WTC11 (cell line): ENCODE data around the gene RASIP1. TPM values are rescaled to one million over a fixed set of nuclear protein-coding genes. Genes with fewer than 3 reads are reported as not detected.

Experiments used
- ATAC-seq: fragments of 200-7000 bp; cut with Tn5 transposase; 2 replicates; pipeline ENCODE4 v1.10.0; 2021; ENCODE audit warnings: mild to moderate bottlenecking, moderate library complexity
- CTCF ChIA-PET: fragments of 300-600 bp; sonication (Branson Sonifier 250); formaldehyde crosslinking; loops from one replicate; lab custom pipeline; 2021; ENCODE audit warnings: antibody characterized with exemption; lab: Charles Lee
- POLR2A ChIA-PET: fragments of 350-600 bp; sonication (Branson Sonifier 250); formaldehyde crosslinking; loops from one replicate; lab custom pipeline; 2021; ENCODE audit warnings: antibody characterized with exemption; lab: Charles Lee
- DNase-seq: peaks from one replicate; pipeline ENCODE4 v3.0.0; 2021; ENCODE audit warnings: low spot score
- H3K27ac Mint-ChIP-seq: 2 replicates; pipeline ENCODE4 v1.8.0; 2021; ENCODE audit warnings: mixed read lengths
- H3K27me3 Mint-ChIP-seq: 2 replicates; pipeline ENCODE4 v1.8.0; 2021; ENCODE audit warnings: low read depth, mild to moderate bottlenecking, moderate library complexity, mixed read lengths
- H3K36me3 Mint-ChIP-seq: 2 replicates; pipeline ENCODE4 v1.8.0; 2021; ENCODE audit warnings: mixed read lengths
- H3K4me1 Mint-ChIP-seq: 2 replicates; pipeline ENCODE4 v1.8.0; 2022; ENCODE audit warnings: mixed read lengths
- H3K4me3 Mint-ChIP-seq: 2 replicates; pipeline ENCODE4 v1.8.0; 2021; ENCODE audit warnings: mild to moderate bottlenecking, moderate library complexity, mixed read lengths
- H3K9me3 Mint-ChIP-seq: 2 replicates; pipeline ENCODE4 v1.8.0; 2021; ENCODE audit warnings: mixed read lengths
- AR ChIP-seq: fragments of 250-450 bp; sonication (Bioruptor Pico); IDR thresholded peaks from 2 replicates; pipeline ENCODE4 v1.9.0; 2021; ENCODE audit warnings: mild to moderate bottlenecking
- ATF6 ChIP-seq: sonication (generic); formaldehyde crosslinking; IDR thresholded peaks from 2 replicates; pipeline ENCODE4 v1.8.1; 2023; ENCODE audit warnings: mild to moderate bottlenecking, missing genetic modification reagents
- CBFB ChIP-seq: sonication (generic); formaldehyde crosslinking; IDR thresholded peaks from 2 replicates; pipeline ENCODE4 v1.8.1; 2022; ENCODE audit warnings: mild to moderate bottlenecking, low read depth, missing genetic modification reagents
- GRHL2 ChIP-seq: fragments of 250-450 bp; sonication (Bioruptor Pico); IDR thresholded peaks from 2 replicates; pipeline ENCODE4 v1.8.0; 2022; ENCODE audit warnings: mild to moderate bottlenecking, moderate library complexity; ENCODE audit not compliant: insufficient replicate concordance, severe bottlenecking
- SMAD3 ChIP-seq: sonication (generic); formaldehyde crosslinking; IDR thresholded peaks from 2 replicates; pipeline ENCODE4 v1.8.0; 2022; ENCODE audit warnings: missing genetic modification reagents, mild to moderate bottlenecking, borderline replicate concordance
- ZNF532 ChIP-seq: fragments of 250-450 bp; sonication (Bioruptor Pico); IDR thresholded peaks from 2 replicates; pipeline ENCODE4 v1.9.0; 2021; ENCODE audit warnings: mild to moderate bottlenecking, borderline replicate concordance
- total RNA-seq: library from RNA; stranded (reverse); gene quantifications from 3 replicates; pipeline ENCODE4 v1.2.3, GENCODE V29; 2021

The RASIP1 gene
- total RNA-seq, 1 experiment from 2014 or later, result 4.4 TPM

- H3K4me3 Mint-ChIP-seq, result peak overlapping the region; percentile 79
- no peak for DNase-seq
Measured at GRCh38 chr19:48715681-48716171, 24.7 kb downstream of the RASIP1 start.

More at GRCh38 chr19:48715681-48716171, 24.7 kb downstream of the RASIP1 start:
- ChIA-PET POLR2A (interaction anchor here (1.0 to 1.4 kb wide), 3 partner anchors 9 to 70 kb away, joined by 3 to 6 read pairs (median 3); partner anchors contain the start of gene FUT2), CTCF (interaction anchor here (0.6 to 4.7 kb wide), 8 partner anchors 9 to 613 kb away, joined by 3 to 31 read pairs (median 6); partner anchors contain the start of gene CA11)
- H3K27me3 Mint-ChIP-seq, result peaks cover 3% of the 10 kb centered on the region; the same call in 1 of the 2 replicates
- no peak for ATAC-seq
- TF ChIP-seq ZNF532, result no peak
- TF ChIP-seq AR, result no peak
- TF ChIP-seq ATF6 (CRISPR knock-in tag), result no peak
- TF ChIP-seq SMAD3 (CRISPR knock-in tag), result no peak
- no peak for TF ChIP-seq GRHL2
- TF ChIP-seq CBFB, result no peak
- no peak overlapping the region for H3K27ac Mint-ChIP-seq
- peaks cover 14% of the 10 kb centered on the region for H3K36me3 Mint-ChIP-seq
- H3K4me1 Mint-ChIP-seq, result peaks cover 44% of the 10 kb centered on the region
- peaks cover 7% of the 10 kb centered on the region for H3K9me3 Mint-ChIP-seq
